Spleen (tissue), 7 donors: ENCODE results near the gene FLOT2.

Experiments used
- CTCF ChIP-seq, 11 experiments: fragments of 200-600 bp in 7 of 11; fragments of 450-650 bp in 4 of 11; sonication (generic) in 4 of 11; IDR thresholded peaks in 8 of 11; conservative IDR thresholded peaks in 3 of 11; 1 replicate in 7 of 11; 2 replicates in 4 of 11; pipeline versions ENCODE4 v1.4.0 to v1.8.0; 2016 to 2021; ENCODE audit warnings: antibody characterized with exemption in 11 of 11, inconsistent platforms in 4 of 11, mild to moderate bottlenecking in 1 of 11
- POLR2A ChIP-seq, 3 donors: fragments of 450-650 bp; IDR thresholded peaks; one replicate each; pipeline ENCODE4 v1.5.1; 2017; ENCODE audit warnings: antibody characterized with exemption in 3 of 3, mild to moderate bottlenecking in 1 of 3
- POLR2AphosphoS5 ChIP-seq, 3 donors: sonication (generic); formaldehyde crosslinking; IDR thresholded peaks; one replicate each; pipeline ENCODE4 v1.5.1; 2017; ENCODE audit warnings: antibody characterized with exemption in 3 of 3
- donor health status: DM: no; HTN: no; CAD: no; lungs with moderate emphysema.
- donor health status: DM: no; HTN: no; CAD: no.
- donor health status: DM: no; HTN: no; CAD: no.

- TF ChIP-seq CTCF (IDR thresholded peaks at IDR 0.05 in 8 of 11, conservative IDR thresholded peaks at IDR 0.05 in 3 of 11) (no peak), POLR2A (IDR thresholded peaks at IDR 0.05) (no peak), POLR2AphosphoS5 (IDR thresholded peaks at IDR 0.05) (peak in 2 of 3 donors; percentile 15 to 54)
Measured at GRCh38 chr17:28883967-28884702, 13.4 kb downstream of the FLOT2 start.
